Measurements from ENCODE around the gene XPO1. TPM values are rescaled to one million over a fixed set of nuclear protein-coding genes. Genes with fewer than 3 reads are reported as not detected.

Gene XPO1
- polyA plus RNA-seq, 3 donors: 19.0 to 36.4 (median 20.9) TPM

- Mint-ChIP-seq H3K9me3 (peaks cover 0 to 3% (median 0%) of the 10 kb centered on the region in 7 donors), H3K36me3 (no peaks in the 10 kb centered on the region), H3K4me3 (no peak overlapping the region), H3K27me3 (ENCODE audit: low read depth in 3 of 3) (peaks cover 1 to 5% (median 2%) of the 10 kb centered on the region in 3 donors), H3K4me1 (no peaks in the 10 kb centered on the region), H3K27ac (no peak overlapping the region)
- 100% methylated on average over 4 of the region's 6 CpGs for WGBS (ENCODE audit: insufficient coverage)
- DNase-seq: no peak
- no peak overlapping the region for H3K27ac ChIP-seq (ENCODE audit: low read depth in 1 of 2, low read length in 2 of 2)
- H3K79me2 ChIP-seq (ENCODE audit: insufficient read depth, low read length): no peaks in the 10 kb centered on the region
- H3K4me2 ChIP-seq (replicated peaks; ENCODE audit: extremely low read depth, low read length, poor library complexity, severe bottlenecking): no peak overlapping the region
- H3K9me3 ChIP-seq (replicated peaks in 1 of 2; ENCODE audit: control insufficient read depth in 1 of 2, insufficient read depth in 1 of 2, low read length in 2 of 2): no peaks in the 10 kb centered on the region
- H3K27me3 ChIP-seq (ENCODE audit: control insufficient read depth in 2 of 2, insufficient read depth in 2 of 2, low read length in 2 of 2): no peaks in the 10 kb centered on the region
- no peak overlapping the region for H2AFZ ChIP-seq (ENCODE audit: insufficient read depth, low read depth, low read length, poor library complexity, severe bottlenecking)
- H3K4me3 ChIP-seq (replicated peaks in 1 of 3; ENCODE audit: low read depth in 2 of 3, low read length in 3 of 3): no peak overlapping the region
- H3K36me3 ChIP-seq (replicated peaks in 1 of 2; ENCODE audit: control insufficient read depth in 1 of 2, insufficient read depth in 2 of 2, low read length in 2 of 2): no peaks in the 10 kb centered on the region
- intact Hi-C loops (cut with micrococcal nuclease): no loop called here
- H3K9ac ChIP-seq (ENCODE audit: insufficient read depth, low read length, poor library complexity, severe bottlenecking): no peak overlapping the region
- H4K20me1 ChIP-seq (ENCODE audit: insufficient read depth, low read length): no peaks in the 10 kb centered on the region
- H3K4me1 ChIP-seq (ENCODE audit: control insufficient read depth in 1 of 2, insufficient read depth in 2 of 2, low read length in 2 of 2): no peaks in the 10 kb centered on the region
- TF ChIP-seq, protein P1, sequence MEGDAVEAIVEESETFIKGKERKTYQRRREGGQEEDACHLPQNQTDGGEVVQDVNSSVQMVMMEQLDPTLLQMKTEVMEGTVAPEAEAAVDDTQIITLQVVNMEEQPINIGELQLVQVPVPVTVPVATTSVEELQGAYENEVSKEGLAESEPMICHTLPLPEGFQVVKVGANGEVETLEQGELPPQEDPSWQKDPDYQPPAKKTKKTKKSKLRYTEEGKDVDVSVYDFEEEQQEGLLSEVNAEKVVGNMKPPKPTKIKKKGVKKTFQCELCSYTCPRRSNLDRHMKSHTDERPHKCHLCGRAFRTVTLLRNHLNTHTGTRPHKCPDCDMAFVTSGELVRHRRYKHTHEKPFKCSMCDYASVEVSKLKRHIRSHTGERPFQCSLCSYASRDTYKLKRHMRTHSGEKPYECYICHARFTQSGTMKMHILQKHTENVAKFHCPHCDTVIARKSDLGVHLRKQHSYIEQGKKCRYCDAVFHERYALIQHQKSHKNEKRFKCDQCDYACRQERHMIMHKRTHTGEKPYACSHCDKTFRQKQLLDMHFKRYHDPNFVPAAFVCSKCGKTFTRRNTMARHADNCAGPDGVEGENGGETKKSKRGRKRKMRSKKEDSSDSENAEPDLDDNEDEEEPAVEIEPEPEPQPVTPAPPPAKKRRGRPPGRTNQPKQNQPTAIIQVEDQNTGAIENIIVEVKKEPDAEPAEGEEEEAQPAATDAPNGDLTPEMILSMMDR (IDR thresholded peaks at IDR 0.05): no peak
Measured at GRCh38 chr2:61557381-61557780, 19.2 kb upstream of the XPO1 start.

GRCh38 chr2:61554604-61555003, 16.4 kb upstream of the XPO1 start:
- Histone ChIP-seq H4K20me1 (ENCODE audit: insufficient read depth, low read length) (no peaks in the 10 kb centered on the region), H2AFZ (ENCODE audit: insufficient read depth, low read depth, low read length, poor library complexity, severe bottlenecking) (no peak overlapping the region), H3K9ac (ENCODE audit: insufficient read depth, low read length, poor library complexity, severe bottlenecking) (no peak overlapping the region), H3K79me2 (ENCODE audit: insufficient read depth, low read length) (no peaks in the 10 kb centered on the region), H3K27me3 (ENCODE audit: control insufficient read depth in 2 of 2, insufficient read depth in 2 of 2, low read length in 2 of 2) (no peaks in the 10 kb centered on the region), H3K9me3 (replicated peaks in 1 of 2; ENCODE audit: control insufficient read depth in 1 of 2, insufficient read depth in 1 of 2, low read length in 2 of 2) (no peaks in the 10 kb centered on the region), H3K4me3 (replicated peaks in 1 of 3; ENCODE audit: low read depth in 2 of 3, low read length in 3 of 3) (no peak overlapping the region), H3K4me1 (ENCODE audit: control insufficient read depth in 1 of 2, insufficient read depth in 2 of 2, low read length in 2 of 2) (no peaks in the 10 kb centered on the region), H3K4me2 (replicated peaks; ENCODE audit: extremely low read depth, low read length, poor library complexity, severe bottlenecking) (no peak overlapping the region), H3K27ac (ENCODE audit: low read depth in 1 of 2, low read length in 2 of 2) (no peak overlapping the region), H3K36me3 (replicated peaks in 1 of 2; ENCODE audit: control insufficient read depth in 1 of 2, insufficient read depth in 2 of 2, low read length in 2 of 2) (no peaks in the 10 kb centered on the region)
- Mint-ChIP-seq H3K27ac (peak overlapping the region in 2 of 7 donors; percentile 19 to 31), H3K9me3 (peaks cover 0 to 3% (median 0%) of the 10 kb centered on the region in 7 donors), H3K36me3 (no peaks in the 10 kb centered on the region), H3K4me1 (no peaks in the 10 kb centered on the region), H3K4me3 (no peak overlapping the region), H3K27me3 (ENCODE audit: low read depth in 3 of 3) (peaks cover 0 to 2% (median 2%) of the 10 kb centered on the region in 3 donors)
- intact Hi-C loops (cut with micrococcal nuclease): no loop called here
- WGBS (ENCODE audit: insufficient coverage): 100% methylated on average over 1 of the region's 1 CpG
- no peak for DNase-seq
- TF ChIP-seq, protein P1 (IDR thresholded peaks at IDR 0.05): no peak
